ENCODE measurements around the gene TBC1D8.

Gene TBC1D8

DNA sequence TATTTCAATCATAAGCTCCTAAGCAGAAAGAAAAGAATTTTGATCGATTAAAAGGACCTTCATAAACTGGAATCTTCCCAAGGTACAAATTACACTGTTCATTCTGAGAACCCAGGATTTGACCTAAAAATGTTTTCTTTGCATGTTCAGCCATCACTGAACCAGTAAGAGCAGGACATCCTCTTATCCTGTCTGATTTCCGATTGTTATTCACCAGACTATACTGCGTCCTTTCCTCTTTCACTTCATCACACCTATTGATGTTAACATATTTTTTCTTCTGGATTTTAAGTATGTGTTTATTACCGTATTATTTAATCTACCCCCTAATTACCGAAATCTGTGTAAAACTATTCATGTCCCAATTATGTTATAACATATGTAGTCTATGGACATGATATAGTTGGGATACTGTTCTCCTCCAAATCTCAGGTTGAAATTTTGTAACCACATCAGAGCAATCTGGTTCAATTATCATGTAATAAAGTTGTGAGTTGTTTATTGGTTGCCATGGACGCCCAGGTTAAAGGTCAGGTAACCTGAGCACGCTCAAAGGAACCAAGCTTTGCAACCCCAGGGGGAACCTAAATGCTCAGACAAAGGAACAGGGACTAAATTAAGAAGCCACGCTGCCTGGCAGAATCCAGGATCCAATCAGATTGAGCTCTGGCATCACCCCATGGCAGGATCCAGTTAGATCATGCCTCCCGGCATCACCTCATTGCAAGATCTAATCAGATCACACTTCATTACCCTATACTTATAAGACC lies 11.6 kb upstream of the TBC1D8 start:
- peak; percentile 30 for DNase-seq

- DNase-seq: no peak
Measured at GRCh38 chr2:101161658-101162057, 10.5 kb upstream of the TBC1D8 start.

DNA sequence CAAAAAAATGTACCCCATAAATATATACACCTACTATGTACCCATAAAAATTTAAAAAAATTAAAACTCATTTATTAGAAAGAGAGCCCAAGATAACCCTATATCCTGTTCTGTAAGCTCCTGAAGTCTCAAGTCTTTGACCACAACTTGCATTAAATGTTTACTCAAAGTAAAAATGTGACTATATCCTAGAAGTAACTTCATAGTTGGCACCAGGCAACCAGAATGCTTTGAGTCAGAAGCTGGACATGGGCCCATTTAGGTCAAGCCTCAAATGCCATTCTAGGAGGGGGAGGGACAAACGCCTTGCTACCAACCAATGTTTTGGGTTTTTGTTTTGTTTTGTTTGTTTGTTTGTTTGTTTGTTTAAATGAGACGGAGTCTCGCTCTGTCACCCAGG lies 9.3 kb upstream of the TBC1D8 start:
- no peak for DNase-seq

GRCh38 chr2:101159526-101159925 lies 8.3 kb upstream of the TBC1D8 start:
- DNase-seq: no peak

- no peak for DNase-seq
Measured at GRCh38 chr2:101157272-101157671, 6.1 kb upstream of the TBC1D8 start.

GRCh38 chr2:101153787-101154186 lies 2.6 kb upstream of the TBC1D8 start:
- no peak for DNase-seq

- DNase-seq: no peak
Measured at GRCh38 chr2:101153077-101153707, 2.0 kb upstream of the TBC1D8 start.

GRCh38 chr2:101152272-101153076 lies 1.3 kb upstream of the TBC1D8 start:
- no peak for DNase-seq

- DNase-seq: no peak
Measured at GRCh38 chr2:101151859-101152271, 683 bp upstream of the TBC1D8 start.

- DNase-seq: peak; percentile 30
Measured at GRCh38 chr2:101150306-101151145, 656 bp downstream of the TBC1D8 start.

DNA sequence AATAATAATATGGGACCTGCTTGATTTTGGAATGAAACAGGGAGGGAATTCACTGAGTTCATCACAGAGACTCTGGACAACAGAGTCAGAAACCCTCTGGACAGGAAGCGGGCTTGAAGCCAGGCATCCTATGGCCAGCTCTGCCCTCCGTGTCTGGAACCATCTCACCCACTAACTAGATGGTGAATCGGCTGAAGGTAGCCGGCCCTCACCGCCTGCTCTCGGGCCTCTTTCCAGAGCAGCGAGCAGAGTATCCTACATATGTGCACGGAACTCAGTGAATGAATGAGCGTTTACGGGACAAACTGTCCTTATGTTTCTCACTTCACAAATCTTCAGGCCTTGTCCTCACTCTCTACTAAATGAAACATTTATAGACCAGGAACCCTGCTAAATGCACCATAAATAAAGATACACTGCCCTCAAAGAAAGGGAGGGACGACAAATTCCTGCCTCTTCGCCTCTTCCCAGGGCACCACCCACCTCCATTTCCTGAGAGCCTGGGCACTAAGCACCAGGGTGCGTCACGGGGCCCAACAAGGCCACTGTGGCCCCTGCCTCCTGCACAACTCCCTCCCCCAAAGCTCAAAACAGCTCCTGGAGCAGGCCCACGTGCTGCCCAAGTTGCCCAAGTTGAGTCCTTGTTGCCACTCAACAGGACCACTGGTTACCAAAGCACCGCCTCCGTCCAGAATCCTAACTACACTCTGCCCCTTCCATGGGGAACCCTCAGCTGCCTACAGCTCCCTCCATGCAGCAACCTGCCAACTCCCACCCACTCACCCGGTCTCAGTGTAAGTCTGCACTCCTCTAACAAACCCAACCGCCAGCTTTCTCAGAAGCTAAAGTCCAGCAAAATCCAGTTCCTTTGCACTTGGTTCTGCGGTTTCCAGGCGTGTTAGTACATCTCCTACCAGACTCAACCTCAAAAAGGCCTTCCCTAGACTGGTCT lies 1.7 kb downstream of the TBC1D8 start:
- DNase-seq: no peak

DNA sequence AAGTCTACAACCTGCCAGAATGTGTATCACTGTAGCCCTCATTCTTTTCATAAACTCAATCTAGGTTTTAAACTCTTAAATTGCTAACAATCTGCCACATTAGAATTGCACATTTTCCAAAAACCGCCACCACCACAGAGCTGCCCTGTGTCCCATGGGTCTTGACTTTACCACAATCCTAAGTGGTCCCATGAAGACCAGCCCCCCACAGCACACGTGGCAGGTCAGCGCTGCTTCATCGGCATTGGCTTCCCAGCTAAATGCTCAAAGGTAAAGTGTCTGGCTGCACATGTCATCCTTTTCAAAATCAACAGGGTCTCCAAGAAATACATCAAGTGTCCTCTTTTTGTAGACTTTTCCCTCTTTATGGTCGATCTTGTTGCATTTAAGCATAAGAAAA lies 2.4 kb downstream of the TBC1D8 start:
- no peak for DNase-seq

DNA sequence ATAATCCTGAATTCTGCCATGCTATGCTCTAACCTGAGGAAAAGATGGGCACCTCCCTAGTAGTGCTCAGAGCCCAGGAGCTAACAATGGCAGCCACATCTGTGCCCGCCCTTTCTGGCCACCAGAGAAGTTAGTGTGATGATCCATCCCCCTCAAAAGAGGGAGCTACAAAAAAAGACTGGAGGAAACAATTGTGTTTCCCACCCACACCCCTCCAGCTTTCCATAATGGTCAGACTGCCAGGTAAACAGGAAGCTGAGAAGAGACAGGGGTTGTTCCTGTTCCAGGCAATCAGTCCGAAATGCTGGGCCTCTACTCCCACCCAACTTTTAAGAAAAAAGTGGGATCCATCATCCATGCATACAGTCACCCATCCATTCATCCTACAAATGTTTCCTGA lies 3.2 kb downstream of the TBC1D8 start:
- DNase-seq: no peak

DNA sequence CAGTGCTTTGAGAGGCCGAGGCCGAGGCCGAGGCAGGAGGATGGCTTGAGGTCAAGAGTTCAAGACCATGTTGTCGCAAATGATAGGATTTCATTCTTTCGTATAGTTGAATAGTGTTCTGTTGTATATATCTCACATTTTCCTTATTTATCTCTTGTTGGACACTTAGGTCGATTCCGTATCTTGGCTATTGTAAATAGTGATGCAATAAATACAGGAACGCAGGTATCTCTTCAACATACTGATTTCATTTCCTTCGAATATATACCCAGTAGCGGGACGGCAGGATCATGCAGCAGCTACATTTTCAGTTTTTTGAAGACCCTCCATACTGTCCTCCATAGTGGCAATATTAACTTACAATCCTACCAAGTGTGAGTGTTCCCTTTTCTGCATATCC lies 4.1 kb downstream of the TBC1D8 start:
- DNase-seq: no peak

GRCh38 chr2:101146535-101146934 lies 4.6 kb downstream of the TBC1D8 start:
- DNase-seq: no peak

DNA sequence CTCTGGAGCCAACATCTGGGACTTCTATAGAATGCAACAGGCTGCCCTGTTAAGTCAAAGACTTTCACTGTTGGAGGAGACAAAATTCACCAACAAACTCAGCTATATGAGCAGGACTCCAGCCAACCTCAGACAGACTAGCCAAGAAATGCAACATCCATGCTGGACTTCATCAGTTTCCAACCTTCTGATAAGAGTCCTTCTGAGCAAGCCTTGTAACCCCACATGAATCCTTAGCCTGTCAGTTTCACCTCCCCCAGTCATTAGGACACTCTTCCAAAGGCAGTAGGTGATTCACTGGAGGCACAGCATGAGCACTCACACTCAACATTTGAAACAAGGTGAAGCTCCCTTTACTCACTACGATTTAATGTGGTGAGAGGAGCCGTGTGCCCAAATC lies 5.8 kb downstream of the TBC1D8 start:
- no peak for DNase-seq

DNA sequence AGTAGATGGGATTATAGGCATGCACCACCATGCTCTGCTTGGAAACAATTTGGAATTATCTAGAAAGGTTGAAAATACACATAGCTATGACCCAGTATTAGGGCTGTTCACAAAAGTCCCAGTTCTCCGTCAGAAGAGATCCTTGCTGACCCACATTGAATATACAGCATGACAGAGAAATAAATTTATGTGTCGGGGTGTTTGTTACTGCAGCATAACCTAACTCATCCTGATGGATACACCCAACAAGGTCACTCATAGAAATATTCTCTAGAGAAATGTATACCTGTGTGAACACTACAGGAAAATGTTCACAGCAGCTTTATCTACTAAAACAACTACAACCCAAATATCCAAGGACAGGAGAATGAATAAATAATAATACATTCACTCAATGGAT lies 9.0 kb downstream of the TBC1D8 start:
- DNase-seq: no peak

- DNase-seq: no peak
Measured at GRCh38 chr2:101140978-101141655, 10.1 kb downstream of the TBC1D8 start.

GRCh38 chr2:101140237-101140636 lies 10.9 kb downstream of the TBC1D8 start:
- DNase-seq: no peak

GRCh38 chr2:101139495-101139894 lies 11.7 kb downstream of the TBC1D8 start:
- no peak for DNase-seq
